Activated naive CD8-positive, alpha-beta T cell treated with anti-CD3 and anti-CD28 coated beads, Interleukin-2, amount 50 U/mL, for 24 hours (primary cell): ENCODE results near the gene CBX2.

Experiments used
- ATAC-seq: fragments of 150-1000 bp; cut with Tn5 transposase; one replicate; pipeline ENCODE4 v1.10.0; 2021
- DNase-seq: peaks from one replicate; pipeline ENCODE4 v3.0.0; 2021
- H3K27ac Mint-ChIP-seq: one replicate; pipeline ENCODE4 v1.8.0; 2021; ENCODE audit warnings: mild to moderate bottlenecking, mixed read lengths
- H3K27me3 Mint-ChIP-seq: one replicate; pipeline ENCODE4 v1.8.0; 2021; ENCODE audit warnings: mixed read lengths
- H3K36me3 Mint-ChIP-seq: one replicate; pipeline ENCODE4 v1.8.0; 2021; ENCODE audit warnings: low read depth, mixed read lengths
- H3K4me1 Mint-ChIP-seq: one replicate; pipeline ENCODE4 v1.8.0; 2021; ENCODE audit warnings: mixed read lengths
- H3K4me3 Mint-ChIP-seq: one replicate; pipeline ENCODE4 v1.8.0; 2021; ENCODE audit warnings: mild to moderate bottlenecking, moderate library complexity, mixed read lengths
- H3K9me3 Mint-ChIP-seq: one replicate; pipeline ENCODE4 v1.8.0; 2021; ENCODE audit warnings: mixed read lengths

Gene CBX2

DNA sequence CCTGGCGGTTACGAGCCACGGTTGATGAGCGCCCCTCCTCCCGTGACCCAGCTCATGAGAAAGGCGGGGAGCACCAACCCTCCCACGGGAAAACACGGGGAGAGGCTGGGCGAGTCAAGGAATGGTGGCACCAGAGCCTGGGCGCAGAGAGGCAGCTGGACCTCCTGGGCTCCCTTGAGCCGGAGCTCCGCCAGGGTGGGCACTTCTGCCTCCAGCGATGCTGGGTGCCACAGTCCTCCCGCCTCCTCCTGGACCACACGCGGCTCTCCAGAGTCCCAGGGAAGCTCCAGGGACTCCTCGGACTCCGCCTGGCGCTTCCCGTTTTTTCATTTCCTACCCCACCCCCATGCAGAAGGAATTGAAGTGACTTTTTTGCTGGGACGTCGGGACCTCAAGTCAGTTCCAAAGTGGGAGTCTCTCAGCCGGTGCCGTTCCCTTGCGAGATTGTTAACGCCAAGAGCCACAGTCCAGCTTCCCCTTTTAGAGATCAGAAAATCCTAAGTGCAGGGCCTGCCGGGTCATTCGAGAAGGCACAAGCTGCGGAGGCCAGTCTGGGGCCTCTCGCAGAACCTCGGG is 25.6 kb downstream of the CBX2 start:
- H3K4me3 Mint-ChIP-seq = no peak overlapping the region
- no peaks in the 10 kb centered on the region for H3K9me3 Mint-ChIP-seq
- H3K4me1 Mint-ChIP-seq = peaks cover 64% of the 10 kb centered on the region
- peaks cover 2% of the 10 kb centered on the region for H3K36me3 Mint-ChIP-seq
- H3K27me3 Mint-ChIP-seq = peaks cover 78% of the 10 kb centered on the region
- DNase-seq (no peak), ATAC-seq (no peak)
- H3K27ac Mint-ChIP-seq = no peak overlapping the region

DNA sequence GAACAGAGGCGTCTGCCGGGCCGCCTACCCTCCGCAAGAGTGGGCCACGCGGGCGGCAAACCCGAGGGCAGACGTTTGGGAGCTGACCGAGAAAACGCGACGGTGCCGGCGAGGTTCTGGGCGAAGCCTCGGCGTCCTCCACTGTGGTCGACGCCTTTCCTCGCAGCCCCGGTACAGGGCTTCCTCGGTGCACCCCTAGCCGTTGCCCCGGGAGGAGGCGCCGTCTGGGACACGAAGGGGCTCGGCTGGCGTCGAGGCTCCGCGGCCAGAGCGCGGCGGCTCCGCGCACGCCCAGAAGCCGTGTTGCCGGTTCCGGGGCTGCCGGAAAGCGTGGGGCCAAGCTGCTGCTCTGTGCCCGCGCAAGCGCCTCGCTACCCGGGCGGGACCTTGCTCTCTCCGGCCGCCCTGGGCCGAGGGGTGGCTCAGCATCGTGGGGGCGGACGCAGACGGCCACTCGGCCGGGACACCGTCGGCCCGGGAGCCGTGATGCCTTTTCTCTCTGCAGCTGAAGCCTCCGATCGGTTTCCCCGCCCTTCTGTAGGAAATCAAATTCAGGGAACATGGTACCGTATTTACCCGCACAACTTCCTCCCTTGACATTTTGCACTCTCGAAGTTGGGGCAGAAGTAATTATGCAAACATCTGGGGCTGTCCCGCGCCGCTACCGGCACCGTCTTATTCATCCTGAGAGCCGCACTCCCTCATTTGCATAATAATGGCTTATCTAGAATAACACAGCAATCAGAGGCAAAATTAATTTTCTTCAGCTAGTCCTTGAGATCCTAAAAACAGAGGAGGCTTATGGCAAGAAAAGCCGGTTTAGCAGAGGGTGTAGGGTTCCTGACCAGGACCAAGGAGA is 26.3 kb downstream of the CBX2 start:
- ATAC-seq (peak; percentile 88), DNase-seq (peak; percentile 76)
- Mint-ChIP-seq H3K9me3 (no peaks in the 10 kb centered on the region), H3K36me3 (peaks cover 2% of the 10 kb centered on the region), H3K4me3 (peak overlapping the region; percentile 60), H3K27ac (peak overlapping the region; percentile 79), H3K27me3 (peaks cover 80% of the 10 kb centered on the region), H3K4me1 (peaks cover 60% of the 10 kb centered on the region)

DNA sequence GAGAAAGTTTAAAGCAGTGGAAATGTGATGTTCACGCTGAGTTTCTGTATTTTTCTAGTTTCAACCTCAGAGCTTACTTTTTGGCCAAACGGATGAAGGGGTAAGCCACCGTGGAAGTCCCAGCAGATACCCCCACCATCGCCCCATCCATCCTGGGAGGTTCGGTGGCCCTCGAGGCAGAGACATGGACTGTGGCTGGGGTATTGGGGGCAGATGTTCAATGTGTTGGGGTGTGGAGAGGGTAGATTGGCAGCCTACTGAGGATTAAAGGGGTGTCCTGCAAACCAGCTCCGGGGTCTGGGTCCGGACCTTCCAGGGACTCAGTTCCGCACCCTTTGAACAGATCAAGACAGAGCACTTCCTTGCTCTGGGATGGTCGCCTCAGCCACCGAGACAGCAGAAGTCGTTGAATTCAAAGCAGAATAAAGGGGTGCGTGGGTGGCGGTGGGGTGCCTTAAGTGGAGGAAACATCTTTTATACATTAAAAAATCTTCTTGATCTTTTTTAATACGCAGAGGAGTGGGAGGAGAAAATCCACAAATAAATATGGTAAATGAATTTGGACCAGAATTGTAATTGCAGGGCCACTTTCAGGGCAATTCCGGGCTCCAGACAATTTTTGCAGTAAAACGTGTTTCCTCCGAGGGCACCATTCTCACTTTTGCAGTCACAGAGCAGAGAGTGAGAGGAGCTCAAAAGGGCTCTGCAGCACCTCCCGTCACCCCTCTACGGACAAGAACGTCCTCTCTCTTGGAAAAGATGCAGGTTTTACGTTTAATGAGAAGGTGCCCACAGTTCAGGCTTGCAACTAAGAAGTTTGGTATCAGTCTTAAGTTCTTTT is 27.1 kb downstream of the CBX2 start:
- Mint-ChIP-seq H3K9me3 (no peaks in the 10 kb centered on the region), H3K27ac (peak overlapping the region; percentile 79), H3K4me3 (peak overlapping the region; percentile 60), H3K27me3 (peaks cover 76% of the 10 kb centered on the region), H3K4me1 (peaks cover 53% of the 10 kb centered on the region), H3K36me3 (peaks cover 2% of the 10 kb centered on the region)
- no peak for DNase-seq
- ATAC-seq = peak; percentile 6

DNA sequence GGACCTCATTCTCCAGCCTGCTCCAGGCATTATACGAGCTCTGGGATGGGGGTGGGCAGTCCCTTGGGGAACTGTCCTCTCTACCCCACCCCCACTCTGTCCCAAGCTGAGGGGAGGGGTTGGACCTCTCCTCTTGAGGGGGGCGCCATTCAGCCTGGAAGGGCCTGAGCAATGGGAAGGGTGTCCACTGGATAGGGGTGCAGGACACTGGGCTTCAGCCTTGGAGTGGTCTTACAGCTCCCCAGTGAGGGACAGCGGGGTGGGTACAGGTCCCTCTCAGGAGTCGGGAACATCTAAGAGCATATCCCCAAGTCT is 28.5 kb downstream of the CBX2 start:
- no peaks in the 10 kb centered on the region for H3K9me3 Mint-ChIP-seq
- H3K4me1 Mint-ChIP-seq = peaks cover 50% of the 10 kb centered on the region
- H3K36me3 Mint-ChIP-seq = no peaks in the 10 kb centered on the region
- H3K27ac Mint-ChIP-seq = peak overlapping the region; percentile 60
- no peak for DNase-seq
- no peak overlapping the region for H3K4me3 Mint-ChIP-seq
- peaks cover 72% of the 10 kb centered on the region for H3K27me3 Mint-ChIP-seq
- no peak for ATAC-seq

DNA sequence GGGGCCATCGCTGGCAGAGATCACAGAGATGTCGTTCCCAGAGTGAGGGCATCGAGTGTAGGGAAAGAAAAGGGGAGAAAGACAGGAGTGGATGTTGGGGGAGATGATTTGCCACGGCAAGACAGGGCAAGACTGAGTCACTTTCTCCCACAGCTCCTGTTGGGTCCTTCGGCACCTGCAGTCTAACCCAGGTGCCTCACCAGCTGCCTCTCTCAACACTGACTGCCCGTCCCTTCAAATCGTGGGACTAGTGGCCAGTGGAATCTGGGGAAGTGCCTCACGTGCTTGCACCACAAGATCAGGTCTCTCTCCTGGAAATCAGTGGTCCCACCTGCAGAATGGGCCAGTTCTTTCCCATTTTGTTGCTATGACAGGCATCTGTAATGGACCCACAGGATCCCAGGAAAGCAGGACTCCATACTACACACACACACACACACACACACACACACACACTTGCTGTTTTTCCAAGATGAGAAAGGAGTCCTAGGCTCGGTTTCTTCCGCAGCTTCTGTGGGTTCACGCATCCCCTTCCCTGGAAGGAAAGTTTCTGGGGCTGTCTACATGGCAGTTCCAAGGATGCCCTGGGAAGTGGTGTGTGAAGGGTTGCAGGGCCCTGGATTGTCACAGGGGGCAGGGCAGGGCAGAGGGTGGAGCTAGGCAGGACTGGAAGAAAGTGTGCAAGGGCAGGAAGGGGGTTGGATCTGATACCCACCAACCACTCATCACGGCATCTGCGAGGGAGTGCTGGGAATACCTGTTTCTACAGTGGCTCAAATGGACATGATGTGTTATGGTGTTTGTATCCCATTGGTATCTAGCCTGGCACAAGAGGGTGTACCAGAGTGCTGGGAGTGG is 29.1 kb downstream of the CBX2 start:
- ATAC-seq = no peak
- DNase-seq = no peak
- Mint-ChIP-seq H3K27me3 (peaks cover 72% of the 10 kb centered on the region), H3K36me3 (no peaks in the 10 kb centered on the region), H3K27ac (peak overlapping the region; percentile 60), H3K4me1 (peaks cover 51% of the 10 kb centered on the region), H3K9me3 (no peaks in the 10 kb centered on the region), H3K4me3 (no peak overlapping the region)

DNA sequence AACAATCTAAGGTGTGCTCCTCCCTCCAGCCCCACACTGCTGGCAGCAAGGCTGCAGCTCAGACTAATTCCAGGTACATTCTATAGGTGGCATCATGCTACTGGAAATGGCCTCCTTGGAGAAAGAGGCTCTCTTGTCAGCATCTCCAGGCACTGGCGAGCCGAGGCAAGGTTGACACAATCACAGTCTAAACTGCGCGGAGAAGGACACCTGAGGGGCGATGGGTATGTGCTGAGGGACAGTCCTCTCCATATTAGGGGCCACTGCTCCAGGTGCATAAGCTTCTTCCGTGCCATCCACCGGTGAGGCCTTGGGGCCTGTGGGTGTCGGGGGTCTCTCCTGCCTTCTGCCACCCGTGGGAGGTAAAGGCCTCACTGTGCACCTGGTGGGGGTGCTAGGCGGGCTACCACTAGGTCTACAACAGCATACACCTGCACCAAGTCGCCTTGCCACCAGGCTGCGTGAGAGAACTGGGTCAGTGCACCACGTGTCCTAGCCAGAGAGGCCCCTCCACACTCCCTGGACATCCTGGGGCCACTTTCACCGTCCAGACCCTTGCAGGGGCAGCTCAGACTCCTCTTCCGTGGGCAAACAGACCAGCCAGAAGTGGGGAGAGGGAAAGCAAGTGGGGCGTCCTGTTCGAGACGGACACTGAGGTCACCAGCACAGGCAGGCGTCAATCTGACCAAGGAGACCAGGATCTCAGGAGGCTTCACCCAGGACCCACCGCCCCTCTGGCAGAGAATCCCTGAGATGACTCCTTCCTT is 31.0 kb downstream of the CBX2 start:
- Mint-ChIP-seq H3K27me3 (peaks cover 71% of the 10 kb centered on the region), H3K4me1 (peaks cover 45% of the 10 kb centered on the region), H3K4me3 (no peak overlapping the region), H3K9me3 (no peaks in the 10 kb centered on the region), H3K36me3 (no peaks in the 10 kb centered on the region), H3K27ac (no peak overlapping the region)
- no peak for DNase-seq
- ATAC-seq = no peak

DNA sequence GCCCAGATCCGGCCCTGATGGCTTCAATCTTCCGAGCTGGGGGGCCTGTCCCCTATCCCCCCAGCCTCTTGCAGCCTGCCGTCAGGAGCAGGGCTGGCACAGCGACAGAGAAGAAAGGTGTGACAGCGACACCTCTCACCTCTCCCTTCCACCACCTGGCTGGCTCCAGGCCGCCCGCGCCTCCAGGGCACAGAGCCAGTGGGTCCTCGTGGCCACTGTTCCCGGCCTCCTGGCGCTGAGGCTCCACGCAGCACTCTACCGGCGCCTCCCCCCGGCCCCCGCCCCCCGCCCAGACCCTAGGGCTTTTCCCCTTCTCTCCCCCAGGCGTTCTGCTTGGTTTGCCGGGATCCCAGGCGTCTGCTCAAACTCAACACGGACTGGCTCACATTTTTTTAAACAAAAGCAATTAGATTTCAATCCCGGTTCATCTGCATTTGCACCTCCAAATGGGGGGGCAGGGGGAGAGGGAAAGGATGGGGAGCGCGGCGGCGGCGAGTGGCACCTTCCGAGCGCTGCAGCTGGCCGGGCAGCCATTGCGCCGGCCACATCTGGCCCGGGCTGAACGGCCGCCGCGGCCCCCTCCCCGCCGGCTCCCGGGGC is 31.7 kb downstream of the CBX2 start:
- Mint-ChIP-seq H3K36me3 (no peaks in the 10 kb centered on the region), H3K27me3 (peaks cover 73% of the 10 kb centered on the region), H3K4me1 (peaks cover 47% of the 10 kb centered on the region), H3K4me3 (no peak overlapping the region), H3K9me3 (no peaks in the 10 kb centered on the region), H3K27ac (no peak overlapping the region)
- ATAC-seq (no peak), DNase-seq (no peak)

DNA sequence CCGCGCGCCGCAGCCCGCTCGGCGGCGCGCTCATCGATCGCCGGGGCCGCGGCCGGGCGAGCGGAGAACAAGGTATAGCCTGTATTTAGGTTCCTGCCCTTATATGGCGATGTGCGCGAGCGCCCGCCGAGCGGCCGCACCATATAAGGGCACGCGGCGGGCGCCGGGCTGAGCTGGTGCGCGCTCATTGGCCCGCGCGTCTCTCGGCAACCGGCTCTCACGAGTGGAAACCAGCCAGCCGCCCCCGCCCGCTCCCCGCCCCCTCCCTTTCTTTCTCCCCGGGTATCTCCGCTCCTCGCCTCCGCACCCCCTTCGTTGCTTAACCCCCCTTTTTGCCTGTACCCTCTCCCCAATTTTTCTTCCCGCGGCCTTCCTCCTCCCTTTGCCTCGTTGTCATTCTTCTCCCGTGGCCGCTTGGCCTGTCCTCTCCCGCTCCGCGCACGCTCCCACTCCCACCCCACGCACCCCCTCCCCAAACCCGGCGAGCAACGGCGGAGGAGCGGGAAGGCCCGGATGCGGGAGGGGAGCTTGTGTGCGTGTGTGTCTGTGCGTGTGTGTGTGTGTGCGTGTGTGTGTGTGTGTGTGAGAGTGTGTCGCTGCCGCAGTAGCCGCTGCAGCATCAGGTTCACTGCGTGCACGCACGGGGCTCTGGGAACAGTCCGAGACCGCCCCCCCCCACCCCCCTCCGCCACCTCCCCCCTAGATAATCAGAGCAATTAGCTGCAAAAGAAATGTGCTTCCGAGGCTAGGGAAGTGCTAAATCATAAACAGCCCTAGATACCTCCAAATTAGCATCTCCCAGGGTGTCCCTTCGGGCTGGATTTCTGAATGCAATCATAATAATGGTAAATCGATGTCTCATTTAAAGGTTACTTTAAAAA is 32.4 kb downstream of the CBX2 start:
- Mint-ChIP-seq H3K4me3 (peak overlapping the region; percentile 17), H3K27ac (no peak overlapping the region), H3K27me3 (peaks cover 65% of the 10 kb centered on the region), H3K9me3 (no peaks in the 10 kb centered on the region), H3K4me1 (peaks cover 40% of the 10 kb centered on the region), H3K36me3 (no peaks in the 10 kb centered on the region)
- DNase-seq (peak; percentile 75), ATAC-seq (peak; percentile 90)

DNA sequence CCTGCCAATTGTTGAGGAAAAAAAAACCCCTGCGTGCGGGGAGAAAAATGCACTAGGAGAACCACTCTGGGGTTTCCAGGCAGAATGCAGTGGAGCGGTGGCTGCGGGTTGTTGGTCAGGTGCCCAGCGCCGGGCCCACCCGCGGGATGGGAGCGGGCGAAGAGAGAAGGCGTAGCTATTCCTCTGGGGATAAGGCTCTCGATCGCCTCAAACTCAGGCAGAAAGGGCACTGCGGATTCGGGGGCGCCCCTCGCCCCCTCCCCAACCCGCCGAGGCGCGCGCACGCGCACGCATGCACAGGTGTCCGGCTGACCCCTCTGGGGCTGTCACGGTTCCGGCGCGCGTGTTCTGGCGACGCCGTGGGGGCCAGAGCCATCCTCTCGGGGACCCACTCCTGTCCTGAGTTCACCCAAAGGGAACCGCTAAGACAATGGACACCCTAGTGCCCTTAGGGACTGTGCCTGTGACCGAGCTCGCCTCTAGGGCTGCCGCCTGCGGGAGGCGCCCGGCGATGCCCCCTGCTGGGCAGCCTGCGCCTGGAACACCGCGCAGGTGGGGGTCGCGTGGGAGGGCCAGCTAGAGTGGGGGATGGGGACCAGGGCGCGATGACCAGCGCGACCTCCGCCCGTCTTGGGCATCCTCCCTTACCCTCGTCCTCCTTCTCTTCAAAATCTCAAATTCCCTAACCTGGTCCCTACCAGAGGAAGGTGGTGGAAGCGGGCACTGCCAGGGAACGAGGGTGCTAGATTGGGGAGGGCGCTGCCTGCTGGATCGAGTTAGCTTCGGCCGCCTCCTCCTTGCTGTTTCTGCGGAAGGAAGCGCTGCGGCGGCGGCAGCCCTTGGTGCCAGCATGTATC is 33.3 kb downstream of the CBX2 start:
- ATAC-seq (no peak), DNase-seq (peak; percentile 50)
- Mint-ChIP-seq H3K36me3 (no peaks in the 10 kb centered on the region), H3K27ac (no peak overlapping the region), H3K27me3 (peaks cover 62% of the 10 kb centered on the region), H3K4me1 (peaks cover 36% of the 10 kb centered on the region), H3K4me3 (peak overlapping the region; percentile 38), H3K9me3 (no peaks in the 10 kb centered on the region)

DNA sequence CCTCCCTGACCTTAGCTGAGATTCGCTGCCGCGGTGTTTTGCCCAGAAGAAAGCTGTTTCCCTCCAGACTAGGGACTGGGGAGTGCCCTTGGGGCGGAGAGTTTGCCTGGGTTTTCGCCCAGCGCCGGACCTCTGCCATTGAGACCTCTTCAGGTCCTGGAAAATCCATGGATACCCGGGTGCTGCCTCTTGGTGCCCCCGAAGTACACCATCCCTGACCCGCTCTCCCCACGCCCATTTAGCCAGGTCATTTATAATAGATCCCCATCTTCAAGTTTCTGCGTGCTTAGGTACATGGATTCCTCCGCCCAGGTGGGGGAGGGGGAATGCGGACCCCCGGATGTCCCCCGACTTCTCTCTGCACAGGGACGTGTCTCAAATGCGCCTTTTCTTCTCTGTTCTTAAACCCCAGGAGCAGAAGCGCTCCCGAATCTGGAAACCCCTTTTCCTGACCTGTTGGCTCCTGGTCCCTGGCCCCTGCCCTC is 34.0 kb downstream of the CBX2 start:
- DNase-seq (no peak), ATAC-seq (no peak)
- Mint-ChIP-seq H3K4me1 (peaks cover 32% of the 10 kb centered on the region), H3K9me3 (no peaks in the 10 kb centered on the region), H3K36me3 (no peaks in the 10 kb centered on the region), H3K4me3 (peak overlapping the region; percentile 38), H3K27me3 (peaks cover 62% of the 10 kb centered on the region), H3K27ac (no peak overlapping the region)

DNA sequence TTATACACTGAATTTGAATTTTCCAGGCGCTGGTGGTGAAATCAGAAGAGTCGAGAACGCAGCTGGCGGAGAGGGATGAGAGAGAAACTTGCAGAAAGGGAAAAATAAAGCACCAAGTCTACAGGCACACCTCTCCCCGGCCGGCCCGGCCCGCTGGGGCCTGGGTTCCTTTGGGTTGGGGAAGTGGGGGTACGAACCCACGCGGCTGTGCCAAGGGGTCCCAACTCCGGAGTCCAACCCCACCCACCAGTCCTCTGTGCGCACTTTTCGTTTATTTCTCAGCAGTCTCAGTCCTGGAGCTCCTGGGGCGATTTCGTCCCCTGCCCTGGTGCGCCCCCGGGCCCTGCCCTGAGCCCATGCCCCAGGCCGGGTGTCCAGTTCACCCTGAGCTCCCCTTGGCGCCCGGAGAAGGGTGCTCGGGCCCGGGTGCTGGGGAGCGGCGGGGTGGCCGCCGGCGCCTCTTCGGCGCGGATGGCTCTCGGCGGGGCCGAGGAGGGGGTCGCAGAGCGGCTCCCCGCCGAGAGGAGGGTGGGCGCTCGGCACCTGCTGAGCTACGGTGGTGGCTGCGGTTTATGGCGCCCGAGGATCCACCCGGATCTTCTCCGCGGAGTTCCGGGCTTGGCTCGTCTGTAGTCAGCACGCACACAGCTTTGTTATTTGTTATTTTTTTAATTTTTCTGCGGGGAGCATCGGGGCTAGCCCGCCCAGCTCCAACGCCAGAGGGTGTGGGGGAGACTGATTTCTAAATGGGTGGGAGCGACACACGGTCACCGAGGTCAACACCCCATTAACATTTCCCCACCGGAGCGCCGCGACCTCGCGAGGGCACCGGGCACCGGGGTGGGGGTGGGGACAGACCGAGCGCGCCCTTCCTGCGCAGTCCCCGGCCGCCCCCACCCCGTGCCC is 34.7 kb downstream of the CBX2 start:
- H3K27me3 Mint-ChIP-seq = peaks cover 59% of the 10 kb centered on the region

More for the DNA sequence above, 34.7 kb downstream of the CBX2 start:
- no peak for DNase-seq
- Mint-ChIP-seq H3K9me3 (no peaks in the 10 kb centered on the region), H3K4me1 (peaks cover 27% of the 10 kb centered on the region), H3K27ac (no peak overlapping the region), H3K4me3 (peak overlapping the region; percentile 58), H3K36me3 (no peaks in the 10 kb centered on the region)
- no peak for ATAC-seq
